GM10847 (cell line): ENCODE measurements around the gene NDUFS6.

Source experiments
- POLR2A ChIP-seq: IDR thresholded peaks from 2 replicates; pipeline ENCODE4 v1.6.1; 2011; ENCODE audit not compliant: insufficient read length; ENCODE audit errors: extremely low read depth

NDUFS6 gene

DNA sequence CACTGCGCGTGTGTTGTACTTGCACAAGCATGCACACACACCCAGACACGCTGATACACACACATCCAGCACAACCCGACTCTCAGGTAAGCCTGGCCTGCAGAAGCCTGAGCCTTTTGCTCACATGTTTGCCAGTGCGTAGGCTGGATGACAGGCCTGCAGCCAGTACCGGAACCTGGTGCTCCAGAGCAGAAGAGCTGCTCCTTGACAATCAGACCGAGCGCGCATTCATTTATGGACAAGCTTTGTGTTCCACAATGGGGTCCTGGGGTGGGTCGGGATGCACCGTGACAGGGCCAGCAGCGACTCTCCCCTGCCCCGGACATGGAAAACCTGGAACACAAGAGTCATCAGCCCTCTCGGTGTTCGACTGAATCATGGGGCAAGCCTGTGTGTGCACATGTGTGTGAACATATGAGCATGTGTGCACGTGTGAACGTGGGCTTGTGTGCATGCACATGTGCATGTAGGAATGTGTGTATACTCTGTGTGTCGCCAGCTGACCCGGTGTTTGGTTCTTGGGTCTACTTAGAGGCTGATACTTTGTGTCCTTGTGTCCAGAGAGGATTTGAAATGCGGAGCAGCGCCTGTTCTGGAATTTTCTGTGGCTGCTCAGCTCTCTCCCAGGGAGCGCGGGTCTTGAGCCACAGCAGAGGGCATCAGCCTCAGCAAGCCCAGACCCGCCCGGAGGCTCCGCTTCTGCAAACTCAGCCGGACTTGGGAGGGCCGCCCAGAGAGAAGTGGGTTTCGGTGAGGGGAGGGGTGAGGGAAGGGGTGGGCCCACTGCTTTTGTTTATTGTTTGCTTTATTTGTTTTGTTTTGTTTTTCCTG is 49.3 kb downstream of the NDUFS6 start:
- no peak for TF ChIP-seq POLR2A

DNA sequence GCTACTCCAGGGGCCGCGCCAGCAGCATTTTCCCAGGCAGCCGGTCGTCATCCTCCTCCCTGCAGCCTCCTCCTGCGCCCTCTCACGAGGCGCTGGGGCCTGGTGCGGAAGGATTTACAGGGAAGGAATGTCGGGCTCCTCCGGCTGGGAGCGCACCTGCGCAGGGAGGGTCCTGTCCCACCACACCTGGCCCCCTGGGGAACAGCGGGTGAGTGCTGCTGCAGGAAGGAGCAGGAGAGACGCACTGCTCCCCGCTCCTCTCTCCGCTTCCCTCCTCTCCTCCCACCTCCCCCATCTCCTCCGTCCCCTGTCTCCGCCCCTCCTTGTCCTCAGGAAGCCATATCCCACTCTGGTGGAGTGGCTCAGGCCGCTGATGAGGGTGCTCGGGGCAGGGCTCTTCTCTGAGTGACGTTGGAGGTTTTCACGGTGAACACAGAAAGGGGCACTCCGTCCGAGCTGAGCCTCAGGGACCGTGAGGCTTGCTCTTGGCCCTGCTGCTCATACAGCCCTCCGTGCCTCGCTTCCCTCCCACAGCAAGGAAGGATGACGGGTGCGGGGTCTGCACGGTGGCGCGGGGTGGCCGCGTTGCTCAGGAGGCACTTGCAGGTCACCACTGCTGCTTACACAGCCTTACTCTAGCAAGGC is 50.2 kb downstream of the NDUFS6 start:
- no peak for TF ChIP-seq POLR2A

DNA sequence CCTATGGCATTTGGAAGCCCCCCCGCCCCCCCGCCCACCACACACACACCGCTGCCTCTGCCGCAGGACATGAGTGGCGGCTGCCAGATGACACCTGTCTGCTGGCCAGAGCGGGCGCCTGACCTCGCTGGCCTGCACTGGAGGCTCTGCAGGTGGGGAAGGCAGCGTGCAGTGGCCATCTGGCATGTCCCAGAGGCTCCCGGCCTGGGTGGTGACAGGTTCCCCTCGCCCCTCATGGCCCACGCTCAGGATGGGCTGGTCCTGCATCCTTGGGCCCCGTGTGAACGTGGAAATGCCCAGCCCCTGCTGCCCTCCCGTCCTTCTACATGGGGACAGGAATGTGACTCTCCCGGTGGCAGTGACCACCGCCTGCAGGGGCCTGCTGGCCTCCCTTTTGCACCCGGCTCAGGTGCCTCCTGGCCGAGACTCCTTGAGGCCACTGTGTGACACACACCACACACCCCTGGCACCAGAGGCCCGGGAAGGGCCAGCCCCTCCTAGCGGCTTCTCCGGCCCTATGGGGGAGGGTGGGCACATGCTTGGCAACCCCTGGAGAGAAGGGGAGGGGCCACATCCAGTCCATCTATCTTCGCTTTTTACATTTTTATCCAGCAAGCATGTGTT is 51.2 kb downstream of the NDUFS6 start:
- no peak for TF ChIP-seq POLR2A

DNA sequence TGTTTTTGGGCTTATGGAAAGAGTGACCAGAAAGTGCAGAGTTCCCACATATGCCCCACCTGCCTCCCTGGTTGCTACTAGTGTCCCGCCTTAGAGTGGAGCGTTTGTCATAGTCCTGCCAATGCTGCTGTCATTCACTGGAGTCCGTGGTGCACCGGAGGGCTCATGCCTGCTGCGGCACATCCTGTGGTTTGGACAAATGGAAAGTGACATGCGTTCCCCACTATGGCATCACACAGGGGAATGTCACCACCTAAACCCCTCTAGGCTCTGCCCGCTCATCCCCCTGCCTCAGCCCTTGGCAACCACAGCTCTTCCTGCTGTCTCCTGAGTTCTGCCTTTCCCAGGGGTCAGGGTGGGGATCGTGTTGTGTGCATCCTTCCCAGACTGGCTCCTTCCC is 52.3 kb downstream of the NDUFS6 start:
- TF ChIP-seq POLR2A: no peak

DNA sequence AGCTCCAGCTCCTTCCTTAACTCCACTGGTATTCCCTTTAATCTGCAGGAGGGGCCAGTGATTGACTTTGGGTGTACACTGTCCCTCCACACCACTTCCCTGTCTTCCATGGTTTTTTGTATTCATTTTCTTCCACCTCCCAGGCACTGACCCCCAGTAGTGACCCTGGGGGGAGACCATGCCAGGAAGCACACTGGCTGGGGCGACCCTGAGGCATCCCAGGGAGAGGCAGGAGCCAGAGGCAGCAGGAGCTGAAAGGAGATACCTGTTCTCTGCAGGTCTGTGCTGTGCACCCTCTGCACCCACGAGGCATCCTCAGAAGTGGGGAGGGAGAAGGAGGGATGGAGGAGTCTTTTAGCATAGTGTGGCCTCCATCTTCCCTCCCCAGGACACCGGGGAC is 53.9 kb downstream of the NDUFS6 start:
- no peak for TF ChIP-seq POLR2A

DNA sequence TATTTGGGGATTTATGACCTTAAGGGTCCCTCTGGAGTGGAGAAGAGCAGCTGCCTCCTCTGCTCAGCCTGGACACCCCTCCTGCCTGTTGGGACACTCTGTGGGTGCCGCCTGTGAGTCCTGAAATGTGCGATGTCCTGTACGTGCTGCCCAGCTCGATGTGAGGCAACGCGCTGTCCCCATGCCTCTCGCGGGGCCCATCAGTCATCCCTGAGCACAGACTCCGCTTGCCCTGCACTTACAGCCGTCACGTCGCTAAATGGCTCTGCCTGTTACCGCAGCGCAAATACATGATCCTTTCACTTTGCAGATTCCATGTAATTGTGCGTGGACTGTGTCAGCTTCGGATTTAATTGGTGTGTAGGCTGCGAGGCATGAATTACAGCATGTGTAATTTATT is 54.4 kb downstream of the NDUFS6 start:
- no peak for TF ChIP-seq POLR2A

DNA sequence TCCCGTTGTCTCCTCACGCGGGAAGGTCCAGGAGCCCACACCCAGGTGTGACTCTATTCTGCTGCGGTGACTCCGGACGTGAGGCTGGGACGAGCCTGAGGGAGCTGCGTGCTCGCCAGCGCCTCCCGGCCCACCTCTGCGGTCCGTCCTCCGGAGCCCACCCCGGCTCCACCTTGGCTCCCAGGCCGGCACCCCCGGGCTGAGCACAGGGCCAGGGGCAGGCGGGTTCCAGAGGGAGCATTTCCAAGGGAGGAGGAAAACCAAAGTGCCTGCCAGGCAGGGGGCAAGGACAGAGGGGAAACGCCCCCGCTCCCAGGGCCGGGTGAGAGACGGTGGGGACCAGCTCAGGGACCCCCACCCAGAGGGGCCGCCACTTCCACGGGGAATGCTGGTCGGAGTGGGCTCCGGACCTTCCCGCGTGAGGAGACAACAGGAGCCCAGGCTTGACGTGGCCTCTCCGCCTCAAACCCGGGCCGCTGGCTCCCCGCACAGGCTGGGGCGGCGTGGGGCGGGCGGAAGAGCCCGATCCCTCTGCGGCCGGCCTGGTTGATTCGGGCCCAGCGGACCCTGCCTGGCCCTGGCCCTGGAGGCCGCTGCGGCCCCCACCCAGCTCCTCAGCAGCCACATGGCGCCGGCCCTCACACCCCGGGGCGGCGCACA is 55.5 kb downstream of the NDUFS6 start:
- no peak for TF ChIP-seq POLR2A

DNA sequence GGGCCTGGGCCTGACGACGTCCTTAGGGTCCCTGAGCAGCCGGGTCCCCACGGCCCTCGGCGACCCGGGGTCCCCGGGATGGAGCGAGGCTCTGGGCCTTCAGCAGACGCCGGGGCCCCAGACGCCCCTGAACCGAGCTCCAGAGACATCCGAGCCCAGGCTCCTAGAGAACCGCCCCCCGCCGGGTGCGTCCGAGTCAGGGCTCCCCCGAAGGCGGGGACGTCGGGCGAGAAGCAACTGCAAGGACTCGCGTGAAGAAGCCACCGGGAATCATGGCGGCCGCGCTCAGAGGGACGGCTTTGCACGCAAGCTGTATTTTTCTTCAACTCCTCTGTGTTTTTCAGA is 56.0 kb downstream of the NDUFS6 start:
- no peak for TF ChIP-seq POLR2A

DNA sequence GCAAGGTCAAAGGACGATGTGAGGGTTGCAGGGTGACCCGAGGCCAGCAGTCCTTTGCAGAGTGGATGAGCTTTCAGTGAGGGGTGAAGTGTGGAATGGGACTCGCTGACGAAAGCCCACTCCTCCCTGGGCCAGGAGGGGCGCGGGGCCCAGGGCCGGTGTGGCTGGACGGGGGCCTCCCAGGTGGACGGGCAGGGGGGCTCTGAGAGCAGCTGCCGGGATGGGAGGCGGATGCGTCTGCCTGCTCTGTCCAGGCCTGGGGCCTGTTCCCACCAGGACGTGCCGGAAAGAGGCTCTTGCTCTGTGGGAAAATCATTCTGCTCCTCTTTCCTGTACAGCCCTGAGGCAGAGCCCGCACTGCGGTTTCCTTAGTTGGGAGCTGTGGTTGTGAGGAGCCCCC is 57.2 kb downstream of the NDUFS6 start:
- no peak for TF ChIP-seq POLR2A

DNA sequence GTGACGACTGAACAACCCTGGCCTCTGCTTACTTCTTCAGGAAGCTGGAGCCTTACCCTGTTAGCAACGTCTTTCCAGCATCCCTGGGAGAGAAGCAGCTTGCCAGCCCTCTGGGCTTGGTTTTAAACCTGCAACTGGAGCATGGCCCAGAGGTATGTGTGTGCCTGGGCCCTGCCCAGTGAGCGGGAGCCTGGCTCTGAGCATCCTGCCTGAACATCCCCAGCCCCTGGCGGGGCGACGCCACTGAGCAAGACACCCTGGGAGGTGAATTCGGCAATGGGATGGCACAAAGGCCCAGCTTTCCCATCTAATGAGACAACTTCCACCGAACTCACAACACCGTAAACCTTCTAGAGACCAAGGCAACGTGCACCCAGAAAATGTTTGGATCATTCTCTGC is 57.9 kb downstream of the NDUFS6 start:
- no peak for TF ChIP-seq POLR2A

DNA sequence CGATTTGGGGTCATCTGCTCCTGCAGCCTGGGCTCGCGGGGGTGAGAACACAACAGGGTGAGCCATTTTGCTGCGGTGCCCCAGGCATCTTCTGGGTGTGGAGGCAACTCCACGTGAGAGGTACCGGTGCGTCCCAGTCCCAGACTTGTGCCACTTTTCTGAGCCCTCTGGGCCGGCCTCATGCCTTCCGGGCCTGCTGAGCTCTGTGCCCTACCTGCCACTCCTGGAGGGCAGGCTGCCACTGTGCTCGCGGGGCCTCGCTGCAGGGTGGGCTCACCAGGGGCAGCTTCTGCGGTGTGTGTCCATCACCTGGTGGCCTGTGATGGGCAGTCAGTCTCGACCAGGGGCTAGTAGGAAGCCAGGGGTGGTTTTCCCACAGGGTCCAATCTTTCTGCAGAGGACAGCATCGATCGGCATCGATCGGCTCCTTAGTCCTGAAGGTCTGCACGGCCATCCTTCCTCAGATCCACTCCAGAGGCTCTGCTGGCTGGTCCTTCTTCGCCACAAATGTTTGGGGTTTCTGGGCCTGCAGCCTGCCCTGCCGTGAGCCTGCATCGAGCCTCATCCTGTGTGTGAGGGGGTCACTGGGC is 58.9 kb downstream of the NDUFS6 start:
- TF ChIP-seq POLR2A: no peak

DNA sequence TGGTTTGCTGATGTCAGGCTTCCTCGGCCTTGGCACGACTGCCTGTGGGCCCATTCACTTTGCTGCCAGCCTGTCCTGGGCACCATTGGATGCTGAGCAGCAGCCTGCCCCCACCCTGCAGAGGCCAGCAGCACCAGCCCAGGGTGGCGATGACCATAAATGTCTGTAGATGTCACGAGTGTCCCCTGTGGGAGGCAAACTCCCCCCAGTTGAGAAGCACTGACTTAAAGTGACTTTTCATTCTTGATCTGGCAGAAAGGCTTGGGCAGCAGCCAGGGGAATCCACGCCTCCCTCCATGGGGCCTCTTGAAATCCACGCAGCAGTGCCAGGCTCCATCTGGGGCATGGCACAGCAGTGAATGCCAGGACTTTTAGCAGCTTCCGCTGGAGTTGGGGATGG is 59.7 kb downstream of the NDUFS6 start:
- TF ChIP-seq POLR2A: no peak

DNA sequence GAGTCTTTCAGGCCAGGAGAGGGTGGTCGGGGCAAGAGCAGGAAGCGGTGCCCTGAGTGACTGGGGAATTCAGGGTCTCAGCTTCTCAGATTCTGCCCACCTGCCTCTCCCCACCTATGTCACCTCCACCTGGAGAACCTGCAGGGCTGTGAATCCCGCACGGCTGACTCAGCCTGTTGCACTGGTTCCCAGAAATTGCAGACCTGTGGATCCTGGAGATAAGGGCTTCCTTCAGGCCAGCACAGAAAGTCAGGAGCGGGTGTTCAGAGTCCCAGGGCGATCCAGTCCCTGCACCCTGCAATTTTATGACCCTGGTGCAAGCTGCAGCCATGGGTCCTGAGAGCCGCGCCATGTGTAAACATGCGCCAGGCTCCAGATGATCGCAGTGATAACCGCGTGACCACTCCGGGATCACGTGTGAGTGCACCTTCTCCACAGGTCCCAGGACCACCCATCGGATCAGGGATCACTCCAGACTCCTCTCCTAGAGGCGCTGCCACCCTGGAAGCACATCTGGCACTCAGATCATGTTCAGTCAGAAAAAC is 63.8 kb downstream of the NDUFS6 start:
- TF ChIP-seq POLR2A: no peak

DNA sequence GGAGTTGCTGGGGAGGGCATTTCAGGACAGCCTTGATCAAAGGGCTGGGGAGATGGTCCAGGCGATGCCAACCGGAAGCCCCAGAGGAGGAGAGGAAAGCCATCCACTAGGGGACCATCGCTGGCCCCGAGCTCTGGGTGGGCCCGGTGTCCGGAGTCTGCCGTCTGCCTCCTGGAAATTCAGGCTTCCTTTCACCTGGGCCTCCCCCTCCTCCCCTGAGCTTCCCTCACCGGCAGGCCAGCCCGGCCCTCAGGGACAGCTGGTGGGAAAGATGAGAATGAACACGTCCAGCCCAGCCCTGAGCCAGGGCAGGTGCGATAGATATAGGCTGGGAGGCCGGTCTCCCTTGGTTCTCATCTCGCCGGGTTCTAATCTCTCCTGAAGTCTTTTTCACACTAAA is 64.3 kb downstream of the NDUFS6 start:
- TF ChIP-seq POLR2A: no peak
